ENCODE measurements around the gene CDAN1.

The CDAN1 gene

DNA sequence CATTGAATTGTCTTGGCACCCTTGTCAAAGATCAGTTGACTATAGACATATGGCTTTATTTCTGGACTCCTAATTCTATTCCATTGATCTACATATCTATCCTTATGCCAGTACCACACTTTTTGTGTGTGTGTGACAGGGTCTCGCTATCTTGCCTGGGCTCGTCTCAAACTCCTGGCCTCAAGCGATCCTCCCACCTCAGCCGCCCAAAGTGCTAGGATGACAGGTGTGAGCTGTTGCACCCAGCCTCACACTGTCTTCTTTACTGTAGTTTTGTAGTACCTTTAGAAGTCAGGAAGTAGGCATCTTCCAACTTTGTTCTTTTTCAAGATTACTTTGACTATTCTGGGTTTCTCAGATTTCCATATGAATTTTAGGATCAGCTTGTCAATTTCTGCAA lies 24.3 kb downstream of the CDAN1 start:
- DNase-seq = no peak
- no peaks in the 10 kb centered on the region for H3K36me3 ChIP-seq (ENCODE audit: control insufficient read depth, insufficient read depth, low read length)
- no peaks in the 10 kb centered on the region for H3K27me3 ChIP-seq (replicated peaks; ENCODE audit: control insufficient read depth, insufficient read depth, low read length, poor library complexity, severe bottlenecking)
- H3K27ac ChIP-seq (ENCODE audit: insufficient read depth, low read length, poor library complexity, severe bottlenecking) = no peak overlapping the region
- no peaks in the 10 kb centered on the region for H3K9me3 ChIP-seq (ENCODE audit: control insufficient read depth, low read length)
- no peaks in the 10 kb centered on the region for H3K4me1 ChIP-seq (ENCODE audit: control insufficient read depth, insufficient read depth, low read length, poor library complexity, severe bottlenecking)
- no peak overlapping the region for H3K4me3 ChIP-seq (ENCODE audit: insufficient read depth, low read depth, low read length, poor library complexity, severe bottlenecking)

- Histone ChIP-seq H3K4me3 (ENCODE audit: insufficient read depth, low read depth, low read length, poor library complexity, severe bottlenecking) (no peak overlapping the region), H3K4me1 (ENCODE audit: control insufficient read depth, insufficient read depth, low read length, poor library complexity, severe bottlenecking) (no peaks in the 10 kb centered on the region), H3K9me3 (ENCODE audit: control insufficient read depth, low read length) (no peaks in the 10 kb centered on the region), H3K36me3 (ENCODE audit: control insufficient read depth, insufficient read depth, low read length) (no peaks in the 10 kb centered on the region), H3K27ac (ENCODE audit: insufficient read depth, low read length, poor library complexity, severe bottlenecking) (no peak overlapping the region), H3K27me3 (replicated peaks; ENCODE audit: control insufficient read depth, insufficient read depth, low read length, poor library complexity, severe bottlenecking) (no peaks in the 10 kb centered on the region)
- no peak for DNase-seq
These were observed 25.2 kb downstream of the CDAN1 start for GRCh38 chr15:42711746-42712145.

GRCh38 chr15:42710662-42711061 lies 26.3 kb downstream of the CDAN1 start:
- no peak for DNase-seq
- Histone ChIP-seq H3K27me3 (replicated peaks; ENCODE audit: control insufficient read depth, insufficient read depth, low read length, poor library complexity, severe bottlenecking) (no peaks in the 10 kb centered on the region), H3K36me3 (ENCODE audit: control insufficient read depth, insufficient read depth, low read length) (no peaks in the 10 kb centered on the region), H3K4me1 (ENCODE audit: control insufficient read depth, insufficient read depth, low read length, poor library complexity, severe bottlenecking) (no peaks in the 10 kb centered on the region), H3K4me3 (ENCODE audit: insufficient read depth, low read depth, low read length, poor library complexity, severe bottlenecking) (no peak overlapping the region), H3K27ac (ENCODE audit: insufficient read depth, low read length, poor library complexity, severe bottlenecking) (no peak overlapping the region), H3K9me3 (ENCODE audit: control insufficient read depth, low read length) (no peaks in the 10 kb centered on the region)

- Histone ChIP-seq H3K36me3 (ENCODE audit: control insufficient read depth, insufficient read depth, low read length) (no peaks in the 10 kb centered on the region), H3K4me1 (ENCODE audit: control insufficient read depth, insufficient read depth, low read length, poor library complexity, severe bottlenecking) (no peaks in the 10 kb centered on the region), H3K27me3 (replicated peaks; ENCODE audit: control insufficient read depth, insufficient read depth, low read length, poor library complexity, severe bottlenecking) (no peaks in the 10 kb centered on the region), H3K27ac (ENCODE audit: insufficient read depth, low read length, poor library complexity, severe bottlenecking) (no peak overlapping the region), H3K4me3 (ENCODE audit: insufficient read depth, low read depth, low read length, poor library complexity, severe bottlenecking) (no peak overlapping the region), H3K9me3 (ENCODE audit: control insufficient read depth, low read length) (no peaks in the 10 kb centered on the region)
- no peak for DNase-seq
These were observed 28.9 kb downstream of the CDAN1 start for GRCh38 chr15:42707873-42708544.

- no peak overlapping the region for H3K27ac ChIP-seq (ENCODE audit: insufficient read depth, low read length, poor library complexity, severe bottlenecking)
- no peak for DNase-seq
- H3K9me3 ChIP-seq (ENCODE audit: control insufficient read depth, low read length) = no peaks in the 10 kb centered on the region
- H3K4me1 ChIP-seq (ENCODE audit: control insufficient read depth, insufficient read depth, low read length, poor library complexity, severe bottlenecking) = no peaks in the 10 kb centered on the region
- no peaks in the 10 kb centered on the region for H3K36me3 ChIP-seq (ENCODE audit: control insufficient read depth, insufficient read depth, low read length)
- no peaks in the 10 kb centered on the region for H3K27me3 ChIP-seq (replicated peaks; ENCODE audit: control insufficient read depth, insufficient read depth, low read length, poor library complexity, severe bottlenecking)
- H3K4me3 ChIP-seq (ENCODE audit: insufficient read depth, low read depth, low read length, poor library complexity, severe bottlenecking) = no peak overlapping the region
These were observed 29.9 kb downstream of the CDAN1 start for GRCh38 chr15:42707068-42707467.

DNA sequence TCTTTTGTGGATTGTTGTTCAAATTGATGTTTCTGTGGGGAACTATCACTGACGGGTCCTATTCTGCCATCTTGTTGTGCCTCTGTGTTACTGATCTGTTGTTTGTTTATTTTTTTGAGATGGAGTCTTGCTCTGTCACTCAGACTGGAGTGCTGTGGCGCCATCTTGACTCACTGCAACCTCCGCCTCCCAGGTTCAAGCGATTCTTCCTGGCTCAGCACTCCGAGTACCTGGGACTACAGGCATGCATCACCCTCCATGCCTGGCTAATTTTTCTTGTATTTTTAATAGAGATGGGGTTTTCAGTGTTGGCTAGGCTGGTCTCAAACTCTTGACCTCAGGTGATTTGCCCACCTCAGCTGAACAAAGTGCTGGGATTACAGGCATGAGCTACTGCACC lies 31.6 kb downstream of the CDAN1 start:
- Histone ChIP-seq H3K36me3 (ENCODE audit: control insufficient read depth, insufficient read depth, low read length) (no peaks in the 10 kb centered on the region), H3K4me3 (ENCODE audit: insufficient read depth, low read depth, low read length, poor library complexity, severe bottlenecking) (no peak overlapping the region), H3K4me1 (ENCODE audit: control insufficient read depth, insufficient read depth, low read length, poor library complexity, severe bottlenecking) (no peaks in the 10 kb centered on the region), H3K27me3 (replicated peaks; ENCODE audit: control insufficient read depth, insufficient read depth, low read length, poor library complexity, severe bottlenecking) (no peaks in the 10 kb centered on the region), H3K9me3 (ENCODE audit: control insufficient read depth, low read length) (no peaks in the 10 kb centered on the region), H3K27ac (ENCODE audit: insufficient read depth, low read length, poor library complexity, severe bottlenecking) (no peak overlapping the region)
- no peak for DNase-seq

DNA sequence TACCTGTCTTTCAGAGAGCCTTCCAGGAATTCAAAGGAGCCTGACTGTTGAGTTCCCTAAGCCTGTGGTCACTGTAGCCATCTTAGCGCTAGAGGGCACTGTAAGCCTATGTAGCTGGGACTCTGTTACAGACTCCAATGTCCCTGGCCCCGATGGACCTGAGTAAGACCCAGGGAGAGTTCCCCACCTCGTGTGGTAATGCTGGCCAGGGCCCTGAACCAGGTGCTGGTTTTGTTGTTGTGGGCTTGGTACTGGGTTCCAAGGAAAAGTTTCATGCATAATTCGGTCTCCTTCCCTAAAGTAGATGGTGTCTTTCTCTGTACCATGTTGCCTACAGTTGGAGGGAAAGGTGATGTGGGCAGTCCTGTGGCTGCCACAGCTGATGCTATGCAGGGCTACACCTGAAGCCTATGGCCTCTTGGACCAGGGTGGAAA lies 32.4 kb downstream of the CDAN1 start:
- Histone ChIP-seq H3K27ac (ENCODE audit: insufficient read depth, low read length, poor library complexity, severe bottlenecking) (no peak overlapping the region), H3K27me3 (replicated peaks; ENCODE audit: control insufficient read depth, insufficient read depth, low read length, poor library complexity, severe bottlenecking) (no peaks in the 10 kb centered on the region), H3K9me3 (ENCODE audit: control insufficient read depth, low read length) (no peaks in the 10 kb centered on the region), H3K4me3 (ENCODE audit: insufficient read depth, low read depth, low read length, poor library complexity, severe bottlenecking) (no peak overlapping the region), H3K4me1 (ENCODE audit: control insufficient read depth, insufficient read depth, low read length, poor library complexity, severe bottlenecking) (no peaks in the 10 kb centered on the region), H3K36me3 (ENCODE audit: control insufficient read depth, insufficient read depth, low read length) (no peaks in the 10 kb centered on the region)
- peak; percentile 21 to 42 (median 21) for DNase-seq

DNA sequence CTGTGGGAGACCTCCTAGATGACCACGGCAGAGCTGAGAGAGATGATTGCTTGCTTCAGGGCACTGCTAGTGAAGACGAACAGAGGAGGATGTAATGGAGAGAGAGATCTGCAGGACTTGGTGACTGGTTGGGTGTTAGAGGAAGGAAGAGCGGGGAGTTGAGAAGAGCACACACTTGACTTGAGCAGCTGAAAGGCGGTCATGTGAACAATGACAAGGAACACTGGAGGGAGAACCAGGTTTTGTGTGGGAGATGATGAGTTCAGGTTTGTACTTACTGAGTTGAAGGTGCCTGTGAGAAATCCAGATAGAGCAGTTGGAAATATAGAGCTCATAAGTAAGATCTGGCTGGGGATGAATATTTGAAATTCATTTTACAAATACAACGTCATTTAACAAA lies 40.3 kb downstream of the CDAN1 start:
- Histone ChIP-seq H3K9me3 (ENCODE audit: control insufficient read depth, low read length) (no peaks in the 10 kb centered on the region), H3K4me1 (ENCODE audit: control insufficient read depth, insufficient read depth, low read length, poor library complexity, severe bottlenecking) (no peaks in the 10 kb centered on the region), H3K36me3 (ENCODE audit: control insufficient read depth, insufficient read depth, low read length) (no peaks in the 10 kb centered on the region), H3K4me3 (ENCODE audit: insufficient read depth, low read depth, low read length, poor library complexity, severe bottlenecking) (no peak overlapping the region), H3K27ac (ENCODE audit: insufficient read depth, low read length, poor library complexity, severe bottlenecking) (no peak overlapping the region), H3K27me3 (replicated peaks; ENCODE audit: control insufficient read depth, insufficient read depth, low read length, poor library complexity, severe bottlenecking) (no peaks in the 10 kb centered on the region)
- no peak for DNase-seq

DNA sequence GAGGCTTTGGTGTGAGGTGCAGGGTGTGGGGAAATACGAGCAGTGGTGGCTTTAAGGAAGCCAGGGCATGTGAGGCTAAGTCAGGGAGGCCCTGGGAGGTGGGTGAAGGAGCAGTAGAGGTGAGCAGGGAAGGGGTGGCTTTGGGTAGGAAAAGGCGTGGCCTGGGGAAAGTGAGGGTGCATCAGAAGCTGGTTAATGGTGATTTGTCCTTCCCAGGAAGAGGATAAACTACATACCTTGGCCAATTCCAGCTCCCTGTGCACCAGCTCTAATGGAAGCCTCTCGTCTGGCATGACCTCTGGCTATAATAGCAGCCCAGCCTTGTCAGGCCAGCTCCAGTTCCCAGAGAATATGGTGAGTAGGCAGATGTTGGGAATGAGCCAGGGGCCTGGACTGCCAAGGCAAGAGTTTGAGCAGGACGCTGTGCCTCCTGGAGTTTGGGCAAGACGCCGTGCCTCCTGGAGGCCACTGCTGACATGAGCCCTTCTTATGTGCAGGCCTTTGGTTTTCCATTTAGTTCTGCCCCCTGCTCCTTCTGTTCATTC lies 41.3 kb downstream of the CDAN1 start:
- Histone ChIP-seq H3K4me1 (ENCODE audit: control insufficient read depth, insufficient read depth, low read length, poor library complexity, severe bottlenecking) (no peaks in the 10 kb centered on the region), H3K27ac (ENCODE audit: insufficient read depth, low read length, poor library complexity, severe bottlenecking) (no peak overlapping the region), H3K27me3 (replicated peaks; ENCODE audit: control insufficient read depth, insufficient read depth, low read length, poor library complexity, severe bottlenecking) (no peaks in the 10 kb centered on the region), H3K36me3 (ENCODE audit: control insufficient read depth, insufficient read depth, low read length) (no peaks in the 10 kb centered on the region), H3K4me3 (ENCODE audit: insufficient read depth, low read depth, low read length, poor library complexity, severe bottlenecking) (no peak overlapping the region), H3K9me3 (ENCODE audit: control insufficient read depth, low read length) (no peaks in the 10 kb centered on the region)
- DNase-seq = no peak

GRCh38 chr15:42694398-42694797 lies 42.5 kb downstream of the CDAN1 start:
- no peak for DNase-seq
- H3K36me3 ChIP-seq (ENCODE audit: control insufficient read depth, insufficient read depth, low read length) = no peaks in the 10 kb centered on the region

More at GRCh38 chr15:42694398-42694797, 42.5 kb downstream of the CDAN1 start:
- Histone ChIP-seq H3K4me3 (ENCODE audit: insufficient read depth, low read depth, low read length, poor library complexity, severe bottlenecking) (no peak overlapping the region), H3K27ac (ENCODE audit: insufficient read depth, low read length, poor library complexity, severe bottlenecking) (no peak overlapping the region), H3K9me3 (ENCODE audit: control insufficient read depth, low read length) (no peaks in the 10 kb centered on the region), H3K27me3 (replicated peaks; ENCODE audit: control insufficient read depth, insufficient read depth, low read length, poor library complexity, severe bottlenecking) (no peaks in the 10 kb centered on the region), H3K4me1 (ENCODE audit: control insufficient read depth, insufficient read depth, low read length, poor library complexity, severe bottlenecking) (no peaks in the 10 kb centered on the region)

Measured in effector memory CD4-positive, alpha-beta T cell (primary cell).